GM23248 (cell line): ENCODE results near the gene GRIA1. TPM values are rescaled to one million over a fixed set of nuclear protein-coding genes. Genes with fewer than 3 reads are reported as not detected.

Experiments
- DNase-seq: peaks from one replicate; pipeline ENCODE4 v3.0.0-alpha.2; 2015
- H2AFZ ChIP-seq: fragments of 200-600 bp; sonication (generic); 2 replicates; pipeline ENCODE4 v1.6.1; 2016; ENCODE audit warnings: antibody characterized with exemption
- H3F3A ChIP-seq: fragments of 200-600 bp; sonication (generic); 2 replicates; pipeline ENCODE4 v1.6.1; 2016; ENCODE audit warnings: mild to moderate bottlenecking, antibody characterized with exemption, mixed run types; ENCODE audit not compliant: insufficient read depth
- H3K27ac ChIP-seq: fragments of 200-600 bp; sonication (generic); 2 replicates; pipeline ENCODE4 v1.5.1; 2016; ENCODE audit warnings: mild to moderate bottlenecking
- H3K27me3 ChIP-seq: fragments of 200-600 bp; sonication (generic); replicated peaks from 2 replicates; pipeline ENCODE4 v1.6.1; 2016; ENCODE audit warnings: mild to moderate bottlenecking; ENCODE audit not compliant: insufficient read depth
- H3K36me3 ChIP-seq: fragments of 200-600 bp; sonication (generic); 2 replicates; pipeline ENCODE4 v1.6.1; 2016; ENCODE audit warnings: low read depth, mild to moderate bottlenecking
- H3K4me1 ChIP-seq: fragments of 200-600 bp; sonication (generic); 2 replicates; pipeline ENCODE4 v1.6.1; 2016; ENCODE audit warnings: mild to moderate bottlenecking; ENCODE audit not compliant: insufficient read depth
- H3K4me2 ChIP-seq: fragments of 200-600 bp; sonication (generic); one replicate; pipeline ENCODE4 v1.6.1; 2016; ENCODE audit warnings: mild to moderate bottlenecking; ENCODE audit not compliant: unreplicated experiment
- H3K4me3 ChIP-seq: fragments of 200-600 bp; sonication (generic); 2 replicates; pipeline ENCODE4 v1.5.1; 2016; ENCODE audit warnings: mild to moderate bottlenecking
- H3K79me2 ChIP-seq: fragments of 200-600 bp; sonication (generic); 2 replicates; pipeline ENCODE4 v1.6.1; 2016; ENCODE audit warnings: mild to moderate bottlenecking; ENCODE audit not compliant: insufficient read depth
- H3K9ac ChIP-seq: fragments of 200-600 bp; sonication (generic); 2 replicates; pipeline ENCODE4 v1.6.1; 2016; ENCODE audit warnings: mild to moderate bottlenecking
- H3K9me2 ChIP-seq: fragments of 200-600 bp; sonication (generic); 2 replicates; pipeline ENCODE4 v1.6.1; 2016; ENCODE audit warnings: mixed run types, mild to moderate bottlenecking, moderate library complexity; ENCODE audit not compliant: insufficient read depth
- H3K9me3 ChIP-seq: fragments of 200-600 bp; sonication (generic); one replicate; pipeline ENCODE4 v1.6.1; 2017; ENCODE audit warnings: low read depth
- H4K20me1 ChIP-seq: fragments of 200-600 bp; sonication (generic); 2 replicates; pipeline ENCODE4 v1.6.0; 2016; ENCODE audit not compliant: insufficient read depth
- EZH2 ChIP-seq: fragments of 200-600 bp; sonication (generic); IDR thresholded peaks from 2 replicates; pipeline ENCODE4 v1.6.1; 2018; ENCODE audit warnings: antibody characterized with exemption, mild to moderate bottlenecking; ENCODE audit not compliant: insufficient read depth, poor library complexity, severe bottlenecking
- EZH2phosphoT487 ChIP-seq: fragments of 200-600 bp; sonication (generic); IDR thresholded peaks from 2 replicates; pipeline ENCODE4 v1.6.1; 2018; ENCODE audit warnings: antibody characterized with exemption, moderate library complexity, mild to moderate bottlenecking, low read depth; ENCODE audit not compliant: insufficient read depth
- WGBS, 2 experiments: methylation state at CpG; one replicate each; pipeline ENCODE4 v1.1.6; 2015 to 2017; ENCODE audit warnings: low lambda C conversion rate in 2 of 2, low coverage in 1 of 2; ENCODE audit errors: missing lambda C conversion rate in 2 of 2; 5-methylcytosine and 5-hydroxymethylcytosine counted together
- in situ Hi-C: fragments of 300-500 bp; cut with MboI; formaldehyde crosslinking; loops from 2 replicates; pipeline ENCODE4 v1.15.0; 2020
- polyA plus RNA-seq: library from polyadenylated mRNA; unstranded; fragments of >200 nt; fragmentation: Nextera tagmentation; extraction: Ambion mirVana; gene quantifications from 2 replicates; pipeline ENCODE4 v1.2.1, GENCODE V29; 2016
- total RNA-seq: library from RNA; depleted of rRNA; stranded (reverse); fragments of >200 nt; shearing (Covaris generic); gene quantifications from 2 replicates; pipeline ENCODE4 v1.2.3, GENCODE V29; 2014

Gene GRIA1
- total and polyA plus RNA-seq, 2 experiments from 2014 or later, result 0.04 to 0.11 TPM

DNA sequence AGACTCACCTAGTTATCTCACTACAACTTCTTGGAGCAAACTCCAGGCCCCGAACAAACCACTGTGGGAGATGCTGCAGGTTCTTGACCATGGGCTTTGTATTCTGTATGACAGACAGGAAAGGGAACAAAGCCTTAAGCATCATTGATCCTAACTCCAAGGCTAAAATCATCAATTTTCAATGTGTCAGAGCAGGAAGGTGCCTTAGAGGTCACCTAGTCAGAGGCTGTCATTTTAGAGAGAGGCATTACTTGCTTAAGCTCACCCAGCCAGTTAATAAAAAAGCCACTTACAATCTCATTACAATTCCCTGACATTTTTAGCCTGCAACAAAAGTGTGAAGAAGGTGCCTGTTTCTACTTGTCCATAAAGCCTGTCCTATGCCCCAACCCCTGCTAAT, 275.5 kb downstream of the GRIA1 start:
- H3K27ac ChIP-seq, result no peak overlapping the region
- no peaks in the 10 kb centered on the region for H3K27me3 ChIP-seq
- H2AFZ ChIP-seq, result no peak overlapping the region
- DNase-seq, result no peak
- no peaks in the 10 kb centered on the region for H3K4me1 ChIP-seq
- TF ChIP-seq EZH2phosphoT487 (no peak), EZH2 (no peak)
- H3K9me2 ChIP-seq, result no peaks in the 10 kb centered on the region; the same call in 1 of the 2 replicates
- no peaks in the 10 kb centered on the region for H3K36me3 ChIP-seq
- H3K4me2 ChIP-seq, result no peak overlapping the region
- no peak overlapping the region for H3K9ac ChIP-seq
- H4K20me1 ChIP-seq, result no peaks in the 10 kb centered on the region
- no peaks in the 10 kb centered on the region for H3F3A ChIP-seq
- H3K9me3 ChIP-seq, result no peaks in the 10 kb centered on the region
- 52 to 74% methylated on average over 1 of the region's 1 CpG for WGBS, 2 experiments
- in situ Hi-C loops, result no loop called here
- H3K4me3 ChIP-seq, result no peak overlapping the region
- no peaks in the 10 kb centered on the region for H3K79me2 ChIP-seq

GRCh38 chr5:153767221-153768188, 277.0 kb downstream of the GRIA1 start:
- Histone ChIP-seq H3K27ac (no peak overlapping the region), H4K20me1 (no peaks in the 10 kb centered on the region), H3K79me2 (no peaks in the 10 kb centered on the region), H3K9ac (no peak overlapping the region), H3F3A (no peaks in the 10 kb centered on the region), H3K9me2 (no peaks in the 10 kb centered on the region; the same call in 1 of the 2 replicates), H3K36me3 (no peaks in the 10 kb centered on the region), H3K4me3 (no peak overlapping the region), H3K27me3 (no peaks in the 10 kb centered on the region), H3K9me3 (no peaks in the 10 kb centered on the region), H3K4me2 (no peak overlapping the region), H3K4me1 (no peaks in the 10 kb centered on the region), H2AFZ (no peak overlapping the region)
- no peak for DNase-seq
- in situ Hi-C loops, result no loop called here
- WGBS, 2 experiments, result 25 to 30% methylated on average over 4 of the region's 4 CpGs
- TF ChIP-seq EZH2, result no peak
- TF ChIP-seq EZH2phosphoT487, result no peak

- Histone ChIP-seq H4K20me1 (no peaks in the 10 kb centered on the region), H3K27ac (no peak overlapping the region), H3K9me2 (no peaks in the 10 kb centered on the region; the same call in 1 of the 2 replicates), H3F3A (no peaks in the 10 kb centered on the region), H3K9ac (no peak overlapping the region), H3K4me1 (no peaks in the 10 kb centered on the region), H3K36me3 (no peaks in the 10 kb centered on the region), H3K4me3 (no peak overlapping the region), H3K79me2 (no peaks in the 10 kb centered on the region), H3K27me3 (no peaks in the 10 kb centered on the region), H3K9me3 (no peaks in the 10 kb centered on the region), H2AFZ (no peak overlapping the region), H3K4me2 (no peak overlapping the region)
- DNase-seq, result no peak
- TF ChIP-seq EZH2, result no peak
- no peak for TF ChIP-seq EZH2phosphoT487
- in situ Hi-C loops, result no loop called here
- WGBS, 2 experiments, result 52 to 60% methylated on average over 5 of the region's 5 CpGs
Observed at GRCh38 chr5:153770066-153770465, 279.6 kb downstream of the GRIA1 start.

- Histone ChIP-seq H3K4me1 (no peaks in the 10 kb centered on the region), H3K9ac (no peak overlapping the region), H3K9me3 (no peaks in the 10 kb centered on the region), H3K4me3 (no peak overlapping the region), H3K36me3 (no peaks in the 10 kb centered on the region), H3K27ac (no peak overlapping the region), H3K4me2 (no peak overlapping the region), H3K9me2 (no peaks in the 10 kb centered on the region; the same call in 1 of the 2 replicates), H3K27me3 (no peaks in the 10 kb centered on the region), H3K79me2 (no peaks in the 10 kb centered on the region), H2AFZ (no peak overlapping the region), H4K20me1 (no peaks in the 10 kb centered on the region), H3F3A (no peaks in the 10 kb centered on the region)
- no peak for TF ChIP-seq EZH2phosphoT487
- TF ChIP-seq EZH2, result no peak
- DNase-seq, result no peak
- in situ Hi-C loops, result no loop called here
- WGBS, 2 experiments, result 48 to 67% methylated on average over 1 of the region's 1 CpG
Observed at GRCh38 chr5:153774686-153775085, 284.2 kb downstream of the GRIA1 start.
